Measurements from ENCODE around the gene WNT16.

- TF ChIP-seq, protein P1, sequence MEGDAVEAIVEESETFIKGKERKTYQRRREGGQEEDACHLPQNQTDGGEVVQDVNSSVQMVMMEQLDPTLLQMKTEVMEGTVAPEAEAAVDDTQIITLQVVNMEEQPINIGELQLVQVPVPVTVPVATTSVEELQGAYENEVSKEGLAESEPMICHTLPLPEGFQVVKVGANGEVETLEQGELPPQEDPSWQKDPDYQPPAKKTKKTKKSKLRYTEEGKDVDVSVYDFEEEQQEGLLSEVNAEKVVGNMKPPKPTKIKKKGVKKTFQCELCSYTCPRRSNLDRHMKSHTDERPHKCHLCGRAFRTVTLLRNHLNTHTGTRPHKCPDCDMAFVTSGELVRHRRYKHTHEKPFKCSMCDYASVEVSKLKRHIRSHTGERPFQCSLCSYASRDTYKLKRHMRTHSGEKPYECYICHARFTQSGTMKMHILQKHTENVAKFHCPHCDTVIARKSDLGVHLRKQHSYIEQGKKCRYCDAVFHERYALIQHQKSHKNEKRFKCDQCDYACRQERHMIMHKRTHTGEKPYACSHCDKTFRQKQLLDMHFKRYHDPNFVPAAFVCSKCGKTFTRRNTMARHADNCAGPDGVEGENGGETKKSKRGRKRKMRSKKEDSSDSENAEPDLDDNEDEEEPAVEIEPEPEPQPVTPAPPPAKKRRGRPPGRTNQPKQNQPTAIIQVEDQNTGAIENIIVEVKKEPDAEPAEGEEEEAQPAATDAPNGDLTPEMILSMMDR (conservative IDR thresholded peaks at IDR 0.05; ENCODE audit: low read depth, low read length), result no peak
- no peak for TF ChIP-seq EZH2phosphoT487 (IDR thresholded peaks at IDR 0.05; ENCODE audit: borderline replicate concordance, low read length)
- no peak for TF ChIP-seq EZH2 (IDR thresholded peaks at IDR 0.05; ENCODE audit: low read length, unreplicated experiment)
Measured at GRCh38 chr7:121382473-121382872, 53.7 kb downstream of the WNT16 start.

All from PC-3 (cell line).